CD4-positive, alpha-beta memory T cell (primary cell): Measurements from ENCODE around the gene NDUFB4. TPM values are rescaled to one million over a fixed set of nuclear protein-coding genes. Genes with fewer than 3 reads are reported as not detected.
A peak's percentile ranks its signal among the peaks of the same experiment; 100 is the strongest.

Source experiments
- CTCF ChIA-PET: fragments of 350-600 bp; sonication (Branson Sonifier 250); formaldehyde crosslinking; loops from one replicate; lab custom pipeline; 2021; ENCODE audit warnings: inconsistent platforms; ENCODE audit not compliant: partially characterized antibody; lab: Charles Lee
- POLR2A ChIA-PET: fragments of 350-600 bp; sonication (Branson Sonifier 250); formaldehyde crosslinking; loops from one replicate; lab custom pipeline; 2021; ENCODE audit not compliant: partially characterized antibody; lab: Charles Lee
- DNase-seq, 5 donors: peaks; one replicate each; pipeline versions ENCODE4 v3.0.0 to v3.0.0-alpha.2; 2020 to 2022; ENCODE audit warnings: mixed read lengths in 1 of 5
- H3K27ac ChIP-seq: one replicate; pipeline ENCODE4 v1.7.0; 2013; ENCODE audit warnings: low read depth, low read length
- H3K27me3 ChIP-seq: 2 replicates; pipeline ENCODE4 v1.7.0; 2013; ENCODE audit warnings: mild to moderate bottlenecking, low read length, moderate library complexity; ENCODE audit not compliant: insufficient read depth
- H3K36me3 ChIP-seq: 2 replicates; pipeline ENCODE4 v1.7.0; 2013; ENCODE audit warnings: mild to moderate bottlenecking, low read length, moderate library complexity; ENCODE audit not compliant: insufficient read depth
- H3K4me1 ChIP-seq: 2 replicates; pipeline ENCODE4 v1.7.0; 2013; ENCODE audit warnings: mild to moderate bottlenecking, low read length, moderate library complexity; ENCODE audit not compliant: insufficient read depth
- H3K4me3 ChIP-seq, 2 donors: one replicate each; pipeline ENCODE4 v1.7.0; 2013; ENCODE audit warnings: low read length in 2 of 2, mild to moderate bottlenecking in 1 of 2
- H3K9me3 ChIP-seq, 2 donors: one replicate each; pipeline ENCODE4 v1.7.0; 2013; ENCODE audit warnings: low read length in 2 of 2, control low read depth in 1 of 2; ENCODE audit not compliant: control insufficient read depth in 1 of 2
- H3K27ac Mint-ChIP-seq, 7 donors: one replicate each; pipeline ENCODE4 v1.8.0; 2020 to 2021; ENCODE audit warnings: mixed read lengths in 7 of 7, mild to moderate bottlenecking in 6 of 7, inconsistent platforms in 3 of 7, moderate library complexity in 3 of 7
- H3K27me3 Mint-ChIP-seq, 2 donors: one replicate each; pipeline ENCODE4 v1.8.0; 2020 to 2021; ENCODE audit warnings: mixed read lengths in 2 of 2
- H3K36me3 Mint-ChIP-seq, 2 donors: one replicate each; pipeline ENCODE4 v1.8.0; 2020 to 2021; ENCODE audit warnings: mixed read lengths in 2 of 2, inconsistent platforms in 1 of 2, mild to moderate bottlenecking in 1 of 2
- H3K4me1 Mint-ChIP-seq, 4 donors: one replicate each; pipeline ENCODE4 v1.8.0; 2020 to 2021; ENCODE audit warnings: mixed read lengths in 4 of 4, mild to moderate bottlenecking in 1 of 4
- H3K4me3 Mint-ChIP-seq, 8 donors: one replicate each; pipeline ENCODE4 v1.8.0; 2020 to 2021; ENCODE audit warnings: mixed read lengths in 8 of 8, mild to moderate bottlenecking in 7 of 8, moderate library complexity in 6 of 8, inconsistent platforms in 3 of 8
- H3K9me3 Mint-ChIP-seq, 8 donors: one replicate each; pipeline ENCODE4 v1.8.0; 2020 to 2021; ENCODE audit warnings: mixed read lengths in 8 of 8, mild to moderate bottlenecking in 5 of 8, inconsistent platforms in 3 of 8, moderate library complexity in 1 of 8
- intact Hi-C: fragments of 100-400 bp; cut with micrococcal nuclease; formaldehyde crosslinking; loops from one replicate; pipeline ENCODE4 v1.15.1; 2023
- polyA plus RNA-seq, 2 donors: library from polyadenylated mRNA; unstranded; fragments of 300-500 nt; fragmentation: Illumina TruSeq; gene quantifications; one replicate each; pipeline ENCODE4 v1.2.3, GENCODE V29; 2021
- total RNA-seq, 2 experiments: library from RNA; stranded (reverse); gene quantifications; one replicate each; pipeline ENCODE4 v1.2.3, GENCODE V29; 2021

Gene NDUFB4
- total and polyA plus RNA-seq, 4 experiments from 2014 or later, result 82.1 to 257 (median 163) TPM

GRCh38 chr3:120645083-120645845 lies 49.1 kb downstream of the NDUFB4 start:
- H3K27me3 ChIP-seq, result no peaks in the 10 kb centered on the region
- H3K9me3 Mint-ChIP-seq, result peaks cover 0 to 3% (median 0%) of the 10 kb centered on the region in 8 donors
- H3K36me3 ChIP-seq, result no peaks in the 10 kb centered on the region
- no peak overlapping the region for H3K4me3 ChIP-seq
- H3K9me3 ChIP-seq, result no peaks in the 10 kb centered on the region
- no peak overlapping the region for H3K4me3 Mint-ChIP-seq
- CTCF ChIA-PET, result interaction anchor here (1.3 kb wide), 1 partner anchor 11 kb away, joined by 3 read pairs; no protein-coding TSS in a partner anchor
- peak overlapping the region in 1 of 7 donors; percentile 7 for H3K27ac Mint-ChIP-seq
- H3K4me1 ChIP-seq, result no peaks in the 10 kb centered on the region
- peaks cover 2 to 7% (median 3%) of the 10 kb centered on the region in 4 donors for H3K4me1 Mint-ChIP-seq
- POLR2A ChIA-PET, result no interaction called here
- H3K27ac ChIP-seq, result no peak overlapping the region
- no peaks in the 10 kb centered on the region for H3K27me3 Mint-ChIP-seq
- peaks cover 0 to 7% of the 10 kb centered on the region in 2 donors for H3K36me3 Mint-ChIP-seq
- DNase-seq, result no peak
- intact Hi-C loops, result no loop called here

- Histone ChIP-seq H3K4me3 (no peak overlapping the region), H3K4me1 (no peaks in the 10 kb centered on the region), H3K27me3 (no peaks in the 10 kb centered on the region), H3K27ac (no peak overlapping the region), H3K36me3 (no peaks in the 10 kb centered on the region), H3K9me3 (no peaks in the 10 kb centered on the region)
- Mint-ChIP-seq H3K27me3 (no peaks in the 10 kb centered on the region), H3K27ac (no peak overlapping the region), H3K9me3 (peaks cover 0 to 3% (median 0%) of the 10 kb centered on the region in 8 donors), H3K4me1 (no peaks in the 10 kb centered on the region), H3K36me3 (peaks cover 0 to 7% of the 10 kb centered on the region in 2 donors), H3K4me3 (no peak overlapping the region)
- no peak for DNase-seq
- POLR2A ChIA-PET, result no interaction called here
- CTCF ChIA-PET, result interaction anchor here (1.3 kb wide), 1 partner anchor 13 kb away, joined by 3 read pairs; no protein-coding TSS in a partner anchor
- intact Hi-C loops, result no loop called here
Observed at GRCh38 chr3:120646771-120647432, 50.8 kb downstream of the NDUFB4 start.

GRCh38 chr3:120648290-120648689 lies 52.2 kb downstream of the NDUFB4 start:
- no peak overlapping the region for H3K4me3 ChIP-seq
- no peak for DNase-seq
- Mint-ChIP-seq H3K4me3 (no peak overlapping the region), H3K4me1 (no peaks in the 10 kb centered on the region), H3K36me3 (peaks cover 0 to 7% of the 10 kb centered on the region in 2 donors), H3K27ac (peak overlapping the region in 1 of 7 donors; percentile 14), H3K9me3 (peaks cover 0 to 3% (median 0%) of the 10 kb centered on the region in 8 donors), H3K27me3 (no peaks in the 10 kb centered on the region)
- no peak overlapping the region for H3K27ac ChIP-seq
- CTCF ChIA-PET, result no interaction called here
- no peaks in the 10 kb centered on the region for H3K36me3 ChIP-seq
- no peaks in the 10 kb centered on the region for H3K9me3 ChIP-seq
- no peaks in the 10 kb centered on the region for H3K27me3 ChIP-seq
- intact Hi-C loops, result no loop called here
- POLR2A ChIA-PET, result interaction anchor here (1.1 kb wide), 1 partner anchor 94 kb away, joined by 3 read pairs; the partner anchor contains the start of genes GTF2E1 and RABL3
- H3K4me1 ChIP-seq, result no peaks in the 10 kb centered on the region

- ChIA-PET CTCF (interaction anchor here (1.0 kb wide), 1 partner anchor 12 kb away, joined by 3 read pairs; no protein-coding TSS in a partner anchor), POLR2A (no interaction called here)
- no peak overlapping the region for H3K4me3 ChIP-seq
- no peak overlapping the region for H3K4me3 Mint-ChIP-seq
- peaks cover 0 to 7% of the 10 kb centered on the region in 2 donors for H3K36me3 Mint-ChIP-seq
- H3K36me3 ChIP-seq, result no peaks in the 10 kb centered on the region
- no peaks in the 10 kb centered on the region for H3K27me3 ChIP-seq
- H3K4me1 ChIP-seq, result no peaks in the 10 kb centered on the region
- peaks cover 0 to 2% (median 0%) of the 10 kb centered on the region in 8 donors for H3K9me3 Mint-ChIP-seq
- no peak overlapping the region for H3K27ac ChIP-seq
- no peaks in the 10 kb centered on the region for H3K4me1 Mint-ChIP-seq
- no peak for DNase-seq
- intact Hi-C loops, result no loop called here
- H3K27me3 Mint-ChIP-seq, result no peaks in the 10 kb centered on the region
- no peaks in the 10 kb centered on the region for H3K9me3 ChIP-seq
- H3K27ac Mint-ChIP-seq, result no peak overlapping the region
Observed at GRCh38 chr3:120649830-120650233, 53.7 kb downstream of the NDUFB4 start.

- no peaks in the 10 kb centered on the region for H3K9me3 Mint-ChIP-seq
Observed at GRCh38 chr3:120650311-120650710, 54.2 kb downstream of the NDUFB4 start.

More at GRCh38 chr3:120650311-120650710, 54.2 kb downstream of the NDUFB4 start:
- H3K27ac Mint-ChIP-seq, result no peak overlapping the region
- POLR2A ChIA-PET, result no interaction called here
- Histone ChIP-seq H3K4me1 (no peaks in the 10 kb centered on the region), H3K9me3 (no peaks in the 10 kb centered on the region), H3K4me3 (no peak overlapping the region), H3K27ac (no peak overlapping the region), H3K36me3 (no peaks in the 10 kb centered on the region), H3K27me3 (no peaks in the 10 kb centered on the region)
- intact Hi-C loops, result no loop called here
- H3K4me1 Mint-ChIP-seq, result no peaks in the 10 kb centered on the region
- CTCF ChIA-PET, result interaction anchor here (1.0 kb wide), 1 partner anchor 13 kb away, joined by 3 read pairs; no protein-coding TSS in a partner anchor
- peaks cover 0 to 7% of the 10 kb centered on the region in 2 donors for H3K36me3 Mint-ChIP-seq
- no peak for DNase-seq
- H3K27me3 Mint-ChIP-seq, result no peaks in the 10 kb centered on the region
- H3K4me3 Mint-ChIP-seq, result no peak overlapping the region

Other genes starting within 250 kb of the NDUFB4 start
- gene LRRC58, start 247.0 kb upstream of the NDUFB4 start, total RNA-seq, result 10 to 100 TPM; 23.0 to 23.6 TPM
- gene LRRC58, start 247.0 kb upstream of the NDUFB4 start, polyA plus RNA-seq, result 1 to 10 TPM; 6.0 to 8.8 TPM
- under 1 TPM in 1 of 2 experiments, not detected in 1; 0.47 TPM for gene FSTL1, start 145.3 kb upstream of the NDUFB4 start, total RNA-seq
- not detected for gene FSTL1, start 145.3 kb upstream of the NDUFB4 start, polyA plus RNA-seq
- 1 to 10 TPM; 2.6 to 3.0 TPM for gene HGD, start 85.9 kb downstream of the NDUFB4 start, total RNA-seq
- not detected for gene HGD, start 85.9 kb downstream of the NDUFB4 start, polyA plus RNA-seq
- 10 to 100 TPM; 31.9 to 33.0 TPM for gene RABL3, start 146.2 kb downstream of the NDUFB4 start, total RNA-seq
- 10 to 100 TPM; 34.7 to 37.4 TPM for gene RABL3, start 146.2 kb downstream of the NDUFB4 start, polyA plus RNA-seq
- 10 to 100 TPM; 30.0 to 30.2 TPM for gene GTF2E1, start 146.4 kb downstream of the NDUFB4 start, total RNA-seq
- 10 to 100 TPM; 15.3 to 16.1 TPM for gene GTF2E1, start 146.4 kb downstream of the NDUFB4 start, polyA plus RNA-seq